Panc1 (cell line): ENCODE results near the gene USP24. TPM values are rescaled to one million over a fixed set of nuclear protein-coding genes. Genes with fewer than 3 reads are reported as not detected.
"Not testable (repeated sequence)": the region's sequence is repeated elsewhere in the genome, so short reads cannot be mapped to it uniquely, and the experiment has no call there.

ENCODE experiments used
- ATAC-seq: fragments of 200-7000 bp; cut with Tn5 transposase; 2 replicates; pipeline ENCODE4 v1.9.1; 2020; ENCODE audit warnings: mild to moderate bottlenecking, moderate library complexity
- BruUV-seq: library from RNA; stranded (reverse); fragments of 400-500 nt; replicated peaks from 2 replicates; lab custom pipeline; 2021; lab: Mats Ljungman, UMichigan
- CTCF ChIA-PET: fragments of 300-600 bp; sonication (Branson Sonifier 250); formaldehyde crosslinking; loops from one replicate; lab custom pipeline; 2022; ENCODE audit warnings: antibody characterized with exemption; lab: Charles Lee
- POLR2A ChIA-PET: fragments of 300-600 bp; sonication (Branson Sonifier 250); formaldehyde crosslinking; loops from one replicate; lab custom pipeline; 2022; ENCODE audit warnings: antibody characterized with exemption; lab: Charles Lee
- DNase-seq: peaks from one replicate; pipeline ENCODE4 v3.0.0-alpha.2; 2010; ENCODE audit warnings: low read depth, low spot score
- H3K27ac ChIP-seq: 2 replicates; pipeline ENCODE4 v1.5.1; 2011; ENCODE audit warnings: mild to moderate bottlenecking, low read length, inconsistent platforms
- H3K27me3 ChIP-seq: fragments of 200-500 bp; sonication (Bioruptor generic); 2 replicates; pipeline ENCODE4 v1.6.0; 2014; ENCODE audit warnings: low read length, inconsistent platforms; ENCODE audit not compliant: control insufficient read depth, insufficient read depth
- H3K36me3 ChIP-seq: fragments of 200-500 bp; sonication (Bioruptor generic); 2 replicates; pipeline ENCODE4 v1.5.1; 2014; ENCODE audit warnings: inconsistent platforms, mild to moderate bottlenecking, low read length, moderate library complexity; ENCODE audit not compliant: control insufficient read depth, insufficient read depth
- H3K4me1 ChIP-seq: 2 replicates; pipeline ENCODE4 v1.5.1; 2011; ENCODE audit warnings: inconsistent platforms, mild to moderate bottlenecking, low read length, moderate library complexity; ENCODE audit not compliant: control insufficient read depth, insufficient read depth
- H3K4me3 ChIP-seq, 2 experiments: 2 replicates each; pipeline ENCODE4 v1.5.1; 2011 to 2012; ENCODE audit warnings: low read depth in 2 of 2, low read length in 2 of 2, mild to moderate bottlenecking in 2 of 2, inconsistent platforms in 1 of 2, moderate library complexity in 1 of 2
- H3K9me3 ChIP-seq: fragments of 200-500 bp; sonication (Bioruptor generic); 2 replicates; pipeline ENCODE4 v1.5.1; 2014; ENCODE audit warnings: low read depth, mild to moderate bottlenecking, inconsistent platforms, low read length, moderate library complexity; ENCODE audit not compliant: control insufficient read depth, insufficient read depth
- CTCF ChIP-seq: fragments of 450-650 bp; IDR thresholded peaks from 2 replicates; pipeline ENCODE4 v1.5.1; 2017; ENCODE audit warnings: mild to moderate bottlenecking
- POLR2AphosphoS5 ChIP-seq: IDR thresholded peaks from 2 replicates; pipeline ENCODE4 v1.6.1; 2012; ENCODE audit warnings: mild to moderate bottlenecking, low read depth, low read length, moderate library complexity
- SIN3A ChIP-seq: IDR thresholded peaks from 2 replicates; pipeline ENCODE4 v1.6.1; 2012; ENCODE audit warnings: low read depth, mild to moderate bottlenecking, low read length, moderate library complexity, borderline replicate concordance; ENCODE audit not compliant: insufficient read depth
- TCF7L2 ChIP-seq: IDR thresholded peaks from 2 replicates; pipeline ENCODE4 v1.6.1; 2011; ENCODE audit warnings: mild to moderate bottlenecking, low read depth, low read length, inconsistent platforms
- in situ Hi-C: cut with HindIII; loops from 2 replicates; pipeline ENCODE4 v1.10.0; 2016; ENCODE audit warnings: low sequenced_read_pairs, low pct_unique_long_range_greater_than_20kb
- intact Hi-C: fragments of 100-400 bp; cut with micrococcal nuclease; formaldehyde crosslinking; loops from one replicate; pipeline ENCODE4 v1.10.0; 2022; ENCODE audit not compliant: unreplicated experiment
- total RNA-seq: library from RNA; stranded (reverse); gene quantifications from one replicate; pipeline ENCODE4 v1.2.1, GENCODE V29; 2021; ENCODE audit not compliant: unreplicated experiment
- TF ChIP-seq, protein P1 (sequence below), 2 experiments: IDR thresholded peaks; 2 replicates each; pipeline ENCODE4 v1.6.1; 2011 to 2012; ENCODE audit warnings: low read depth in 2 of 2, control low read depth in 1 of 2, low read length in 1 of 2, mild to moderate bottlenecking in 1 of 2, moderate library complexity in 1 of 2; ENCODE audit not compliant: insufficient read depth in 1 of 2

USP24 gene
- total RNA-seq, 1 experiment from 2014 or later, result 52.2 TPM

DNA sequence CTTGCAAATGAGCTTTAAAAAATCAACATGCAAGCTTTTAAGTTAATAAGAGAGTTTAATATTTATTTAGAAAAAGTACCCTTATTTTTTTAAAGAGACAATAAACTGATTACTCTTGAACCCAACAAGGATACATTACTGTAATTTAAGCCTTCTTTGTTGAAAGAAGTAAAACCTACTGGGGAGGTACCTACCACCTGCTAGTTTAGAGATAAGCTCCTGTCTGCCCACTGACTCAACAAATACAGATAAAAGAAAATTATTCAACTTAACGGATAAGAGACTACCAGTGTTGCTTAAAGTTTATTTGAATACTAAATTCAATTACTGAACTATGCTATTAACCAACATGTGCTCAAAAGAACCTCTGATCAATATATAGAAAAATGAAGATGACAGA, 23.1 kb downstream of the USP24 start:
- H3K4me3 ChIP-seq, result no peak overlapping the region
- BruUV-seq, result no TSS peak
- H3K27me3 ChIP-seq, result no peaks in the 10 kb centered on the region
- ChIA-PET POLR2A (no interaction called here), CTCF (no interaction called here)
- no peak for TF ChIP-seq TCF7L2
- TF ChIP-seq, protein P1, sequence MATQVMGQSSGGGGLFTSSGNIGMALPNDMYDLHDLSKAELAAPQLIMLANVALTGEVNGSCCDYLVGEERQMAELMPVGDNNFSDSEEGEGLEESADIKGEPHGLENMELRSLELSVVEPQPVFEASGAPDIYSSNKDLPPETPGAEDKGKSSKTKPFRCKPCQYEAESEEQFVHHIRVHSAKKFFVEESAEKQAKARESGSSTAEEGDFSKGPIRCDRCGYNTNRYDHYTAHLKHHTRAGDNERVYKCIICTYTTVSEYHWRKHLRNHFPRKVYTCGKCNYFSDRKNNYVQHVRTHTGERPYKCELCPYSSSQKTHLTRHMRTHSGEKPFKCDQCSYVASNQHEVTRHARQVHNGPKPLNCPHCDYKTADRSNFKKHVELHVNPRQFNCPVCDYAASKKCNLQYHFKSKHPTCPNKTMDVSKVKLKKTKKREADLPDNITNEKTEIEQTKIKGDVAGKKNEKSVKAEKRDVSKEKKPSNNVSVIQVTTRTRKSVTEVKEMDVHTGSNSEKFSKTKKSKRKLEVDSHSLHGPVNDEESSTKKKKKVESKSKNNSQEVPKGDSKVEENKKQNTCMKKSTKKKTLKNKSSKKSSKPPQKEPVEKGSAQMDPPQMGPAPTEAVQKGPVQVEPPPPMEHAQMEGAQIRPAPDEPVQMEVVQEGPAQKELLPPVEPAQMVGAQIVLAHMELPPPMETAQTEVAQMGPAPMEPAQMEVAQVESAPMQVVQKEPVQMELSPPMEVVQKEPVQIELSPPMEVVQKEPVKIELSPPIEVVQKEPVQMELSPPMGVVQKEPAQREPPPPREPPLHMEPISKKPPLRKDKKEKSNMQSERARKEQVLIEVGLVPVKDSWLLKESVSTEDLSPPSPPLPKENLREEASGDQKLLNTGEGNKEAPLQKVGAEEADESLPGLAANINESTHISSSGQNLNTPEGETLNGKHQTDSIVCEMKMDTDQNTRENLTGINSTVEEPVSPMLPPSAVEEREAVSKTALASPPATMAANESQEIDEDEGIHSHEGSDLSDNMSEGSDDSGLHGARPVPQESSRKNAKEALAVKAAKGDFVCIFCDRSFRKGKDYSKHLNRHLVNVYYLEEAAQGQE (IDR thresholded peaks at IDR 0.05; ENCODE audit: insufficient read depth in 1 of 2, low read depth in 2 of 2, low read length in 1 of 2), result no peak
- TF ChIP-seq CTCF, result no peak
- TF ChIP-seq SIN3A, result no peak
- no peak for TF ChIP-seq POLR2AphosphoS5
- DNase-seq (no peak), ATAC-seq (no peak)
- no peaks in the 10 kb centered on the region for H3K9me3 ChIP-seq
- peaks cover 62% of the 10 kb centered on the region for H3K4me1 ChIP-seq
- intact Hi-C loops, result no loop called here
- peak overlapping the region; percentile 73 for H3K27ac ChIP-seq
- in situ Hi-C loops, result no loop called here
- H3K36me3 ChIP-seq, result no peaks in the 10 kb centered on the region

- in situ Hi-C loops, H3K27me3 ChIP-seq, CTCF ChIA-PET, H3K9me3 ChIP-seq, POLR2A ChIA-PET, BruUV-seq, intact Hi-C loops, DNase-seq, H3K36me3 ChIP-seq, H3K4me3 ChIP-seq: not testable (repeated sequence)
- peaks cover 57% of the 10 kb centered on the region for H3K4me1 ChIP-seq
- peak overlapping the region; percentile 79 for H3K27ac ChIP-seq
- peak; percentile 80 for ATAC-seq
These were observed 23.8 kb downstream of the USP24 start for GRCh38 chr1:55191219-55191952.

DNA sequence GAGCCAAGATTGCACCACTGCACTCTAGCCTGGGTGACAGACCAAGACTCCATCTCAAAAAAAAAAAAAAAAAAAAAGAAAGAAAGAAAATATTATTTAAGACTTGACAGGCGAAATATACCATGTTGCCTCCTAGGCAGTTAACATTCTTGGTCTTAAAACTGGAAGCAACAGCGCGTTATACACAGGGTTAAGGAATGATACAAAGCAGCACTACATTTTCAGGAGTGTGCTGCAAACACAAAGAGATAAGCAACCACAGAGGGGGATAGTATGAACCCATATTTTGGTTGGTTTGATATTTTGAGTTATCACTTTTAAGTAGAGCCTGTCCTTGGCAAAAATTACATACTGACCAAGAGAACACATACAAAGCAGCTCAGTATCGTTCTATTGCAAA, 25.1 kb downstream of the USP24 start:
- ChIA-PET CTCF (no interaction called here), POLR2A (no interaction called here)
- Histone ChIP-seq H3K4me3 (no peak overlapping the region), H3K4me1 (peaks cover 50% of the 10 kb centered on the region), H3K27ac (peak overlapping the region; percentile 79), H3K36me3 (no peaks in the 10 kb centered on the region), H3K27me3 (no peaks in the 10 kb centered on the region), H3K9me3 (no peaks in the 10 kb centered on the region)
- no TSS peak for BruUV-seq
- intact Hi-C loops (no loop called here), in situ Hi-C loops (no loop called here)
- TF ChIP-seq SIN3A, result no peak
- TF ChIP-seq, protein P1 (IDR thresholded peaks at IDR 0.05; ENCODE audit: insufficient read depth in 1 of 2, low read depth in 2 of 2, low read length in 1 of 2), result no peak
- no peak for TF ChIP-seq POLR2AphosphoS5
- no peak for TF ChIP-seq TCF7L2
- TF ChIP-seq CTCF, result no peak
- DNase-seq (no peak), ATAC-seq (no peak)
